PFSK-1 (cell line): ENCODE results near the gene AFTPH.

ENCODE experiments used
- POLR2AphosphoS5 ChIP-seq: IDR thresholded peaks from 2 replicates; pipeline ENCODE4 v1.6.1; 2012; ENCODE audit warnings: low read depth, mild to moderate bottlenecking, control low read depth, low read length, moderate library complexity
- SIN3A ChIP-seq: IDR thresholded peaks from 2 replicates; pipeline ENCODE4 v1.6.1; 2012; ENCODE audit warnings: mild to moderate bottlenecking, low read length, moderate library complexity, borderline replicate concordance; ENCODE audit not compliant: insufficient read depth
- TAF1 ChIP-seq: IDR thresholded peaks from 2 replicates; pipeline ENCODE4 v1.6.1; 2012; ENCODE audit warnings: low read length, control low read depth, borderline replicate concordance; ENCODE audit not compliant: insufficient read depth

GRCh38 chr2:64634345-64635267, 110.5 kb downstream of the AFTPH start:
- TF ChIP-seq POLR2AphosphoS5 (no peak), TAF1 (no peak), SIN3A (no peak)
